ENCODE data around the gene SYNRG.

DNA sequence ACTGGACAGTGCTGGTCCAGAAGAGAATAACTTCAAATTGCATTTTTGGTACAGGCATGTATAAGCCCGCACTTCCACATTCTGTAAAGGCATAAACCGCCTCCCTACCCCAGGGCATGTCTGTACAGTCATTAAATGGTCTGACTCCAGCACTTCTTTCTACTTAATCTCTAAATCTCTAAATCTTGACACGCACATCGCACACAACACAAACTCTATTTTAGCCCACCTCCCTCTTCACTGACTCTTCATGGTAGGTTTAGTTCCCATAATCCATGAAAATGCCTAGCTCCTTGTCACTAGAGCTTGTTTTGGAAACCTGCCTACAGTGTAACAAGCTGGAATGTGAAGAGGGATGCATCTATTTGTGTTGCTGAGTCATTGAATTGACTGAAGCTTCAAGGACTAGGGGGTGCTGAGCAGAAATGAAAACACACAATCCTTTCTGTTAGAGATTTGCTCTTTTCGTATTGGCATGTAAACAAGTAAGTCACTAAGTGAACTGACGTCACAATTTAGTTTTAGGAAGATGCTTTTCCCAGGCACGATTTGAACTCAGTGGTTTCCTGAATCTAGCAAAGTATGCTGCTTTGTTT is 121.1 kb downstream of the SYNRG start:
- TF ChIP-seq, protein P1, sequence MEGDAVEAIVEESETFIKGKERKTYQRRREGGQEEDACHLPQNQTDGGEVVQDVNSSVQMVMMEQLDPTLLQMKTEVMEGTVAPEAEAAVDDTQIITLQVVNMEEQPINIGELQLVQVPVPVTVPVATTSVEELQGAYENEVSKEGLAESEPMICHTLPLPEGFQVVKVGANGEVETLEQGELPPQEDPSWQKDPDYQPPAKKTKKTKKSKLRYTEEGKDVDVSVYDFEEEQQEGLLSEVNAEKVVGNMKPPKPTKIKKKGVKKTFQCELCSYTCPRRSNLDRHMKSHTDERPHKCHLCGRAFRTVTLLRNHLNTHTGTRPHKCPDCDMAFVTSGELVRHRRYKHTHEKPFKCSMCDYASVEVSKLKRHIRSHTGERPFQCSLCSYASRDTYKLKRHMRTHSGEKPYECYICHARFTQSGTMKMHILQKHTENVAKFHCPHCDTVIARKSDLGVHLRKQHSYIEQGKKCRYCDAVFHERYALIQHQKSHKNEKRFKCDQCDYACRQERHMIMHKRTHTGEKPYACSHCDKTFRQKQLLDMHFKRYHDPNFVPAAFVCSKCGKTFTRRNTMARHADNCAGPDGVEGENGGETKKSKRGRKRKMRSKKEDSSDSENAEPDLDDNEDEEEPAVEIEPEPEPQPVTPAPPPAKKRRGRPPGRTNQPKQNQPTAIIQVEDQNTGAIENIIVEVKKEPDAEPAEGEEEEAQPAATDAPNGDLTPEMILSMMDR (conservative IDR thresholded peaks at IDR 0.05 in 1 of 2, IDR thresholded peaks at IDR 0.05 in 1 of 2; ENCODE audit: low read depth in 1 of 2, low read length in 2 of 2): no peak
- TF ChIP-seq EZH2 (IDR thresholded peaks at IDR 0.05; ENCODE audit: low read length, missing control alignments): no peak

Measured in fibroblast of lung (primary cell).